HFFc6 (cell line): Measurements from ENCODE around the gene NUDT22. TPM values are rescaled to one million over a fixed set of nuclear protein-coding genes. Genes with fewer than 3 reads are reported as not detected.

Experiments
- DNase-seq: peaks from one replicate; pipeline ENCODE4 v3.0.0-alpha.2; 2018
- H3K27ac Mint-ChIP-seq: 2 replicates; pipeline ENCODE4 v1.8.0; 2020; ENCODE audit warnings: mild to moderate bottlenecking, mixed read lengths
- H3K27me3 Mint-ChIP-seq: 2 replicates; pipeline ENCODE4 v1.8.0; 2021; ENCODE audit warnings: mild to moderate bottlenecking, moderate library complexity, mixed read lengths; ENCODE audit not compliant: insufficient read depth
- H3K36me3 Mint-ChIP-seq: 2 replicates; pipeline ENCODE4 v1.8.0; 2021; ENCODE audit warnings: low read depth, mixed read lengths
- H3K4me1 Mint-ChIP-seq: 2 replicates; pipeline ENCODE4 v1.8.0; 2020; ENCODE audit warnings: low read depth, mixed read lengths
- H3K4me3 Mint-ChIP-seq: 2 replicates; pipeline ENCODE4 v1.8.0; 2020; ENCODE audit warnings: mild to moderate bottlenecking, moderate library complexity, mixed read lengths
- H3K9me3 Mint-ChIP-seq: 2 replicates; pipeline ENCODE4 v1.8.0; 2020; ENCODE audit warnings: mild to moderate bottlenecking, mixed read lengths
- total RNA-seq, 6 experiments: library from RNA; stranded (reverse); fragmentation: NEBNext Ultra II Directional; extraction: Animal tissue kit (Norgen Biotek cat#: 25700); gene quantifications; 2 replicates in 1 of 6; 3 replicates in 5 of 6; pipeline ENCODE4 v1.2.3, GENCODE V29; 2021
- TF ChIP-seq, protein P1 (sequence below): fragments of 200-600 bp; sonication (generic); IDR thresholded peaks from 2 replicates; pipeline ENCODE4 v1.5.0; 2021; ENCODE audit warnings: antibody characterized with exemption, mild to moderate bottlenecking

The NUDT22 gene
- total RNA-seq, 6 experiments from 2014 or later = 46.6 to 57.7 (median 53.7) TPM

DNA sequence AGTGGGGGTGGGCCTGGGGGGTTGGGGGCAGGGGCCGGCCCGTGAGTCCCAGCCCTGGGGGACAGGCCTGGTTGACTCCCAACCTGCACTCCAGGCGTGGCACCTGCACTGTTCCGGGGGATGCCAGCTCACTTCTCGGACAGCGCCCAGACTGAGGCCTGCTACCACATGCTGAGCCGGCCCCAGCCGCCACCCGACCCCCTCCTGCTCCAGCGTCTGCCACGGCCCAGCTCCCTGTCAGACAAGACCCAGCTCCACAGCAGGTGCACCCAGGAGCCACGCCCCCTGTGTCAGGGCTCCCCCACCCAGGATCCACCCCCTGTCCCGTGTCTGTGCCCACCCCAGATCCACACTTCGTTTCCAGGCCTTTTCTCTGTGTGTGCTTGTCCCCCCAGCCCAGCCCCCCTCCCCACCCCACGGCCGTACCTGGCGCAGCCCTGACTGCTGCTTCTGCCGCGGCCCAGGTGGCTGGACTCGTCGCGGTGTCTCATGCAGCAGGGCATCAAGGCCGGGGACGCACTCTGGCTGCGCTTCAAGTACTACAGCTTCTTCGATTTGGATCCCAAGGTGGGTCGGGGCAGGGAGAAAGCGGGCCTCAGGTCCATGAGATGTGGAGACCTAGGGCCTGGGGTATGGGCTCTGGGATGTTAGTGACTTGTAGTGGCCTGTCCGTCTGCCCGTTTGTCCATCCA is 14.7 kb upstream of the NUDT22 start:
- Mint-ChIP-seq H3K36me3 (peaks cover 6% of the 10 kb centered on the region; the same call in 1 of the 2 replicates), H3K9me3 (no peaks in the 10 kb centered on the region), H3K27ac (no peak overlapping the region), H3K4me3 (no peak overlapping the region), H3K4me1 (peaks cover 25% of the 10 kb centered on the region), H3K27me3 (no peaks in the 10 kb centered on the region; the same call in none of the 2 replicates)
- TF ChIP-seq, protein P1, sequence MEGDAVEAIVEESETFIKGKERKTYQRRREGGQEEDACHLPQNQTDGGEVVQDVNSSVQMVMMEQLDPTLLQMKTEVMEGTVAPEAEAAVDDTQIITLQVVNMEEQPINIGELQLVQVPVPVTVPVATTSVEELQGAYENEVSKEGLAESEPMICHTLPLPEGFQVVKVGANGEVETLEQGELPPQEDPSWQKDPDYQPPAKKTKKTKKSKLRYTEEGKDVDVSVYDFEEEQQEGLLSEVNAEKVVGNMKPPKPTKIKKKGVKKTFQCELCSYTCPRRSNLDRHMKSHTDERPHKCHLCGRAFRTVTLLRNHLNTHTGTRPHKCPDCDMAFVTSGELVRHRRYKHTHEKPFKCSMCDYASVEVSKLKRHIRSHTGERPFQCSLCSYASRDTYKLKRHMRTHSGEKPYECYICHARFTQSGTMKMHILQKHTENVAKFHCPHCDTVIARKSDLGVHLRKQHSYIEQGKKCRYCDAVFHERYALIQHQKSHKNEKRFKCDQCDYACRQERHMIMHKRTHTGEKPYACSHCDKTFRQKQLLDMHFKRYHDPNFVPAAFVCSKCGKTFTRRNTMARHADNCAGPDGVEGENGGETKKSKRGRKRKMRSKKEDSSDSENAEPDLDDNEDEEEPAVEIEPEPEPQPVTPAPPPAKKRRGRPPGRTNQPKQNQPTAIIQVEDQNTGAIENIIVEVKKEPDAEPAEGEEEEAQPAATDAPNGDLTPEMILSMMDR = no peak
- no peak for DNase-seq

DNA sequence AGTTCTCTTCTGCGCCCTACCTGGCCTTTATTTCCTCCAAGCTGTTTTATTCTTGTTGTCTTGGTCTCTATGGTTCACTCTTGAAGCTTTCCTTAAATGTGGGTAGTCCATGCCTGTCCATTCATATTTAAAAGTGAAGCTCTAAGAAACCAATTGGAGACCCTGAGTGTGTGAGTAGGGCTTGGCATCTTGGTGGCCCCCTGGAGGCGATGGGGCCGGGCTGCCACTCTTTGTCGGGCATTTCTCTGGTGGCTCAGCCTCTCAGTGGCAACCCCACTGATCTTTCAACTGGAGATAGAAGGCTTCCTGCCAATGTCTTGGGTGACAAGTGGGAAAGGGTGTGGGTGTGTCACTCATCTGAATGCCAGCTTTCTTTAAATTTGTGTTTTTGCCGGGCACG is 9.2 kb upstream of the NUDT22 start:
- peaks cover 14% of the 10 kb centered on the region for H3K4me1 Mint-ChIP-seq
- H3K4me3 Mint-ChIP-seq = no peak overlapping the region
- TF ChIP-seq, protein P1 = no peak
- H3K27me3 Mint-ChIP-seq = no peaks in the 10 kb centered on the region; the same call in none of the 2 replicates
- no peak for DNase-seq
- no peaks in the 10 kb centered on the region for H3K9me3 Mint-ChIP-seq
- no peak overlapping the region for H3K27ac Mint-ChIP-seq
- H3K36me3 Mint-ChIP-seq = peaks cover 6% of the 10 kb centered on the region; the same call in 1 of the 2 replicates

DNA sequence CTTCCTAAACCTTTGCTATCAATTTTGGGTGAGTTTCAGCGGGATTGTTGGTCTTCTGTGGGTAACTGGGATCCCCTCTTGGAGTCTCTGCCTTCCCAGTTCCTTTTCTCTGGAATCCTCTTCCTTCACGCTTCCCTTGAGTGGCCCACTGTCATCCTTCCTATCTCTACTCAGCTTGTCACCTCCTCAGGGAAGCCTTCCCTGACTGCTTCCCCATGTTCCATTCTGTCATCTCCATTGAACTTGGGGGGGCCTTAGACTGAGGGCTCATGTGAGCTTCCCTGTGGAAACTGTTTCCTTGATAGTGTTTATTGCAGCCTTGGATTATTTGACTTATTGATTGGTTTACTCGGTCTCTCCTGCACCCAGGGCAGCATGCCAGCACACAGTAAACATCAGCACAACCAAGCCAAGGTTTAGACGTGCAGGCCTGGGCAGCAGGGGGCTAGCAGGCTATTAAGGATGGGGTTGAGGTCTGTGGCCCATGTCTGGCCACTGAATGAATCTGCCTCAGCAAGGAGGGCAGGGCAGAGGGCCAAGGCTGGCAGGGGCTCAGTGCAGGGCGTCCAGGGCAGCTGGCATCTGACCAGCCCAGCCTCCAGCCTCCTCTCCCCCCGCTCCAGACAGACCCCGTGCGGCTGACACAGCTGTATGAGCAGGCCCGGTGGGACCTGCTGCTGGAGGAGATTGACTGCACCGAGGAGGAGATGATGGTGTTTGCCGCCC is 7.3 kb upstream of the NUDT22 start:
- no peak overlapping the region for H3K27ac Mint-ChIP-seq
- DNase-seq = no peak

DNA sequence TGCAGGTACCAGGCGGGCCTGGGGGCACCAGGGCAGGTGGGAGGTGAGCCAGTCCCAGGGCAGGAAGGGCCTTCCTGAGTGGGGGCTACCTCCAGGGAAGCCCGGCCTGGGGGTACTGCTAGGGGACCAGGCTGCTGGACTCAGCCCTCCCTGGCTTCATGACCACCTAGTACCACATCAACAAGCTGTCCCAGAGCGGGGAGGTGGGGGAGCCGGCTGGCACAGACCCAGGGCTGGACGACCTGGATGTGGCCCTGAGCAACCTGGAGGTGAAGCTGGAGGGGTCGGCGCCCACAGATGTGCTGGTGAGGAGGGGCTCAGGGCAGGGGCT is 6.8 kb upstream of the NUDT22 start:
- no peak overlapping the region for H3K4me3 Mint-ChIP-seq
- H3K27me3 Mint-ChIP-seq = no peaks in the 10 kb centered on the region; the same call in none of the 2 replicates
- no peak overlapping the region for H3K27ac Mint-ChIP-seq
- peaks cover 6% of the 10 kb centered on the region; the same call in 1 of the 2 replicates for H3K36me3 Mint-ChIP-seq
- H3K9me3 Mint-ChIP-seq = no peaks in the 10 kb centered on the region
- no peak for DNase-seq
- TF ChIP-seq, protein P1 = no peak
- H3K4me1 Mint-ChIP-seq = peaks cover 19% of the 10 kb centered on the region

More for the DNA sequence above, 7.3 kb upstream of the NUDT22 start:
- H3K27me3 Mint-ChIP-seq = no peaks in the 10 kb centered on the region; the same call in none of the 2 replicates
- H3K4me3 Mint-ChIP-seq = no peak overlapping the region
- no peaks in the 10 kb centered on the region for H3K9me3 Mint-ChIP-seq
- peaks cover 15% of the 10 kb centered on the region for H3K4me1 Mint-ChIP-seq
- peaks cover 6% of the 10 kb centered on the region; the same call in 1 of the 2 replicates for H3K36me3 Mint-ChIP-seq
- TF ChIP-seq, protein P1 = no peak

DNA sequence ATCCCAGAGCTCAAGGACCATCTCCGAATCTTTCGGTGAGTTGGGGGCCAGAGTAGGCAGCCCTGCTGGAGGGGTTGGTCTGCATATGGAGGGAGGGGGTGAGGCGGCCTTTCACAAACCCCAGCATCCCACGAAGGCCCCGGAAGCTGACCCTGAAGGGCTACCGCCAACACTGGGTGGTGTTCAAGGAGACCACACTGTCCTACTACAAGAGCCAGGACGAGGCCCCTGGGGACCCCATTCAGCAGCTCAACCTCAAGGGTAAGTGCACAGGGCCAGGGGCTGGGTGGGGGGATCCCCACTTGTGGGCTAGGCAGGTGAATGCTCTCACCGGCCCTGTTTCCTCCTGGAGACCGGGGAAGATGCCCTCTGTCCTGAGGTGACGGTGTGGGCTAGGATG is 6.3 kb upstream of the NUDT22 start:
- Mint-ChIP-seq H3K36me3 (peaks cover 6% of the 10 kb centered on the region; the same call in 1 of the 2 replicates), H3K9me3 (no peaks in the 10 kb centered on the region), H3K4me3 (no peak overlapping the region), H3K27ac (no peak overlapping the region), H3K27me3 (no peaks in the 10 kb centered on the region; the same call in none of the 2 replicates), H3K4me1 (peaks cover 16% of the 10 kb centered on the region)
- DNase-seq = no peak
- TF ChIP-seq, protein P1 = no peak
